HG03280 (cell line): ENCODE data around the gene TMTC4.
"Not testable (repeated sequence)": the region's sequence is repeated elsewhere in the genome, so short reads cannot be mapped to it uniquely, and the experiment has no call there.

Experiments used
- ATAC-seq: cut with Tn5 transposase; IDR thresholded peaks from one replicate; pipeline ENCODE4 v1.9.1; 2021; ENCODE audit warnings: mild to moderate bottlenecking, moderate library complexity; ENCODE audit not compliant: unreplicated experiment

TMTC4 gene

GRCh38 chr13:100674572-100674871, at the start of gene TMTC4:
TMTC4 (minus strand) TSS chr13:100674795; CDS start chr13:100670362, 4,433 bp downstream.
- peak; percentile 45 for ATAC-seq

- no peak for ATAC-seq
Measured at GRCh38 chr13:100722517-100722916, 47.9 kb upstream of the TMTC4 start.

- ATAC-seq, result peak; percentile 65
Measured at GRCh38 chr13:100721885-100722512, 47.4 kb upstream of the TMTC4 start.

- no peak for ATAC-seq
Measured at GRCh38 chr13:100715604-100716003, 41.0 kb upstream of the TMTC4 start.

- ATAC-seq, result no peak
Measured at GRCh38 chr13:100714478-100714877, 39.9 kb upstream of the TMTC4 start.

GRCh38 chr13:100710176-100710575, 35.6 kb upstream of the TMTC4 start:
- no peak for ATAC-seq

- ATAC-seq, result no peak
Measured at GRCh38 chr13:100707818-100708740, 33.5 kb upstream of the TMTC4 start.

- ATAC-seq, result not testable (repeated sequence)
Measured at GRCh38 chr13:100698331-100698730, 23.7 kb upstream of the TMTC4 start.

GRCh38 chr13:100695509-100695773, 20.8 kb upstream of the TMTC4 start:
- ATAC-seq, result no peak

GRCh38 chr13:100694722-100695508, 20.3 kb upstream of the TMTC4 start:
- no peak for ATAC-seq

- no peak for ATAC-seq
Measured at GRCh38 chr13:100689191-100689590, 14.6 kb upstream of the TMTC4 start.

GRCh38 chr13:100680131-100680530, 5.5 kb upstream of the TMTC4 start:
- no peak for ATAC-seq

- ATAC-seq, result not testable (repeated sequence)
Measured at GRCh38 chr13:100677128-100677527, 2.5 kb upstream of the TMTC4 start.

- no peak for ATAC-seq
Measured at GRCh38 chr13:100675661-100676129, 1.1 kb upstream of the TMTC4 start.

GRCh38 chr13:100674872-100675660, 471 bp upstream of the TMTC4 start:
- peak; percentile 96 for ATAC-seq

GRCh38 chr13:100673713-100674571, 653 bp downstream of the TMTC4 start:
- peak; percentile 30 for ATAC-seq

GRCh38 chr13:100673376-100673712, 1.3 kb downstream of the TMTC4 start:
- ATAC-seq, result no peak

GRCh38 chr13:100671389-100672182, 3.0 kb downstream of the TMTC4 start:
- no peak for ATAC-seq

GRCh38 chr13:100668408-100668807, 6.2 kb downstream of the TMTC4 start:
- no peak for ATAC-seq
